Type B pancreatic cell (in vitro differentiated cells): Measurements from ENCODE around the gene CCDC86. TPM values are rescaled to one million over a fixed set of nuclear protein-coding genes. Genes with fewer than 3 reads are reported as not detected.

Experiments used
- DNase-seq: peaks from one replicate; pipeline ENCODE4 v3.0.0; 2021; ENCODE audit warnings: mixed read lengths; ENCODE audit not compliant: unreplicated experiment; ENCODE audit errors: extremely low spot score
- H3K27ac Mint-ChIP-seq: 2 replicates; pipeline ENCODE4 v1.8.0; 2021; ENCODE audit warnings: mild to moderate bottlenecking, mixed read lengths
- H3K27me3 Mint-ChIP-seq: 2 replicates; pipeline ENCODE4 v1.8.0; 2021; ENCODE audit warnings: mixed read lengths
- H3K36me3 Mint-ChIP-seq: 2 replicates; pipeline ENCODE4 v1.8.0; 2021; ENCODE audit warnings: mixed read lengths
- H3K4me1 Mint-ChIP-seq: one replicate; pipeline ENCODE4 v1.8.0; 2021; ENCODE audit warnings: mixed read lengths; ENCODE audit not compliant: unreplicated experiment
- H3K4me3 Mint-ChIP-seq: 2 replicates; pipeline ENCODE4 v1.8.0; 2021; ENCODE audit warnings: mild to moderate bottlenecking, mixed read lengths
- H3K9me3 Mint-ChIP-seq: 2 replicates; pipeline ENCODE4 v1.8.0; 2021; ENCODE audit warnings: mixed read lengths
- total RNA-seq: library from RNA; stranded (reverse); gene quantifications from 2 replicates; pipeline ENCODE4 v1.2.1, GENCODE V29; 2021; ENCODE audit warnings: low replicate concordance
- TF ChIP-seq, protein P1 (sequence below): fragments of 200-600 bp; sonication (generic); conservative IDR thresholded peaks from 2 replicates; pipeline ENCODE4 v1.5.0; 2021; ENCODE audit warnings: antibody characterized with exemption, mild to moderate bottlenecking

The CCDC86 gene
- total RNA-seq, 1 donor from 2014 or later: 31.1 TPM

DNA sequence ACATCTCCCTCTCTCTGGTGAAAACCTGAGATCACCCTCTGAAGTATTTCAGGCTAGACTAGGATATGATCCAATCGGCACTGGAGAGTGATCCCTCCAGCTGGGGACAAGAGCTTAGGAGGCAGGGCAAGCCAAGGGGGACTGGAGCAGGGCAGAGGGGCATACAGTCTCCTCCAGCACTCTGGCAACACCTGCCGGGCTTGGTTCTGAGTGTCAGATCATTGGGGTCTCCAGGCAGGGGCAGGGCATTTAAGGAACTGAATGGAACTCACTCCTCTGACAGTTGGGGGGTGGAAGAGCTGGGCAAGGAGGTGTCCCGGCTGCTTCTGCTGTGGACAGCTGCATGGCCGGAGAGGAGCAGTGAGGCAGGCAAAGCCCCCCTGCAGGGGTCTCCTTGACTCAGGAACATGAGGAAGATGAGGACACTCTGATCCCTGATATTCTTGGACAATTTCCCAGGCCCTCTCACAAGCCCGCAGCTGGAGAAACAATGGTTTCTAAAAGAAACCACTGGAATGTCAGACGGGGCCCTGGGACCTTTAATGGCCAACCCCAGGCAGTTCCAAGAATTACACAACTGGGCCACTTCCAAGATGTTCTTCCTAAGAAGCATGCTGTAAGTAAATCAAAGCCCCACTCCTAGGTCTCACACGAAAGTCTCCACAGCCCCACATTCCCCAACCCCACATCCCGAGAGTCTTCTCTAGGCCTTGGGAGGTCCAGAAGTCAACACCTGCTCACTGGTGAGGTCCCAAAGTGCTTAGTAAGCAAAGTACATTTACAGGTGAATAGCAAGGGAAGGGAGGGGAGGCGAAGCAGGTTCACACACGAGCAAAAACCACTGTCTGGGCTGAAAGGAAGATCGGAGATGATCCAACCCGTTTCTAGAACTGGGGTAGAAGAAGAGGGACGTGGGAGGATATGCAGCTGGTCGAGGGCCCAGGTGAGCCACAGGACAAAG is 1.2 kb upstream of the CCDC86 start:
- no peaks in the 10 kb centered on the region for H3K9me3 Mint-ChIP-seq
- no peaks in the 10 kb centered on the region for H3K36me3 Mint-ChIP-seq
- TF ChIP-seq, protein P1, sequence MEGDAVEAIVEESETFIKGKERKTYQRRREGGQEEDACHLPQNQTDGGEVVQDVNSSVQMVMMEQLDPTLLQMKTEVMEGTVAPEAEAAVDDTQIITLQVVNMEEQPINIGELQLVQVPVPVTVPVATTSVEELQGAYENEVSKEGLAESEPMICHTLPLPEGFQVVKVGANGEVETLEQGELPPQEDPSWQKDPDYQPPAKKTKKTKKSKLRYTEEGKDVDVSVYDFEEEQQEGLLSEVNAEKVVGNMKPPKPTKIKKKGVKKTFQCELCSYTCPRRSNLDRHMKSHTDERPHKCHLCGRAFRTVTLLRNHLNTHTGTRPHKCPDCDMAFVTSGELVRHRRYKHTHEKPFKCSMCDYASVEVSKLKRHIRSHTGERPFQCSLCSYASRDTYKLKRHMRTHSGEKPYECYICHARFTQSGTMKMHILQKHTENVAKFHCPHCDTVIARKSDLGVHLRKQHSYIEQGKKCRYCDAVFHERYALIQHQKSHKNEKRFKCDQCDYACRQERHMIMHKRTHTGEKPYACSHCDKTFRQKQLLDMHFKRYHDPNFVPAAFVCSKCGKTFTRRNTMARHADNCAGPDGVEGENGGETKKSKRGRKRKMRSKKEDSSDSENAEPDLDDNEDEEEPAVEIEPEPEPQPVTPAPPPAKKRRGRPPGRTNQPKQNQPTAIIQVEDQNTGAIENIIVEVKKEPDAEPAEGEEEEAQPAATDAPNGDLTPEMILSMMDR: no peak
- peaks cover 4% of the 10 kb centered on the region for H3K27me3 Mint-ChIP-seq
- DNase-seq: no peak
- H3K4me3 Mint-ChIP-seq: peak overlapping the region; percentile 91
- H3K27ac Mint-ChIP-seq: peak overlapping the region; percentile 92
- H3K4me1 Mint-ChIP-seq: peaks cover 37% of the 10 kb centered on the region

DNA sequence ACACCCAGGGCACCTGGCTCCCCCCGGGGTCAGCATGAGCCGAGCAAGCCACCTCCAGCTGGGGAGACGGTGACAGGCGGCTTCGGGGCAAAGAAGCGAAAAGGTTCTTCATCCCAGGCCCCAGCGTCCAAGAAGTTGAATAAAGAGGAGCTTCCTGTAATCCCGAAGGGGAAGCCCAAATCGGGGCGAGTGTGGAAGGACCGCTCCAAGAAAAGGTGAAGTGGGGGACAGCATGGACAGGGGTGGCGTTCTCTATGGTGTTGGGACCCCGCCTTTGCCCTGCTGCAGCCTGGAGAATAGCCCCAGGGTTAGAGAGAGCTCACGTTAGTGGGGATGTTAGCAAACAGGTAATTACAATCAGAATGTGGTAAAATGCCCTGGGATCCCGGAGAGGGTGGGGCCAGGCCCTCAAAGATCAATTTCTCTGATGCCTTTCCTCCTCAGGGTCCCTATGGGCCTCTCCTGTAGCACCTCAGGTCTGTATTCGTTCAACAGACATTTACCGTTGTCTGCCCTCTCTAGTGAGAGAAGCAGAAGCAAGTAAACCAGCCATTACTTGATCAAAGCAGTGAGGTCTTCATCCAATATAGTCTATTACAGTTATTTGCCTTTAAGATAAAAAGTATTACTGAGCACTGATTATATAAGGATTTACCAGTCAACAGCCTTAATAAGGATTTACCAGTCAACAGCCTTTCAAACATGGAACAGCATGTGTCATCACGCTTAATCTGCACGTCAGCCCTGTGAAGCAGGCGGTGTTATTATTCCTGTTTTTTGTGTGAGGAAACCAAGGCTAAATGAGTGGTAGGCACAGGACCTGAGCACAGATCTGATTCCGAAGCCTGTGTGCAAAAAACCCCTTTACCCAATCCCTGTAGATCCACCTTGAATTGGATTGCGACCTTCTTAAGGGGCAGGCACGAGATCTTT is 1.0 kb downstream of the CCDC86 start:
- DNase-seq: no peak
- H3K4me1 Mint-ChIP-seq: peaks cover 37% of the 10 kb centered on the region
- no peaks in the 10 kb centered on the region for H3K36me3 Mint-ChIP-seq
- TF ChIP-seq, protein P1: no peak
- no peaks in the 10 kb centered on the region for H3K9me3 Mint-ChIP-seq
- peak overlapping the region; percentile 92 for H3K27ac Mint-ChIP-seq
- H3K4me3 Mint-ChIP-seq: peak overlapping the region; percentile 91
- H3K27me3 Mint-ChIP-seq: no peaks in the 10 kb centered on the region

- TF ChIP-seq, protein P1: no peak
- Mint-ChIP-seq H3K4me3 (peak overlapping the region; percentile 91), H3K4me1 (peaks cover 37% of the 10 kb centered on the region), H3K9me3 (no peaks in the 10 kb centered on the region), H3K27me3 (no peaks in the 10 kb centered on the region), H3K27ac (peak overlapping the region; percentile 30), H3K36me3 (no peaks in the 10 kb centered on the region)
- DNase-seq: no peak
These were observed 2.3 kb downstream of the CCDC86 start for GRCh38 chr11:60844045-60844869.

DNA sequence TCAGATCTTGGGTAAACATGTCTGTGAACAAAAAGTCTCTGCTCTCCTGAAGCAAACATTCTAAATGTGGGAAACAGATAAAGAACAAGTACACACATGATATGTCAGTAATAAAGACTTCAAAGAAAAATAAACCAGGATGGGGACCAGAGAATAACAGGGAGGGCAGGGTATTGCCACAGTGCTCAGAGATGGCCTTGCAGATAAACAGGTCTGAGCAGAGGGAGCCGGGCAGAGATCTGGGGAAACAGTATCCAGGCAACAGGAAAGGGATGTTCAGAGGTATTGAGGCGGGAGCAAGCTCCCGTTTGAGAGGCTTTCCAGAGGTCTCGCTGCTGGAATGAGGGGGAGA is 2.9 kb downstream of the CCDC86 start:
- H3K27ac Mint-ChIP-seq: peak overlapping the region; percentile 30
- H3K27me3 Mint-ChIP-seq: no peaks in the 10 kb centered on the region
- peaks cover 37% of the 10 kb centered on the region for H3K4me1 Mint-ChIP-seq

More for the DNA sequence above, 2.9 kb downstream of the CCDC86 start:
- Mint-ChIP-seq H3K4me3 (peak overlapping the region; percentile 91), H3K9me3 (no peaks in the 10 kb centered on the region), H3K36me3 (no peaks in the 10 kb centered on the region)
- TF ChIP-seq, protein P1: no peak
- DNase-seq: no peak
